Activated CD8-positive, alpha-beta memory T cell treated with anti-CD3 and anti-CD28 coated beads for 4 hours (primary cell): ENCODE data around the gene SLC25A39.
A peak's percentile ranks its signal among the peaks of the same experiment; 100 is the strongest.

Experiments
- DNase-seq, 2 donors: peaks; one replicate each; pipeline ENCODE4 v3.0.0-alpha.2; 2020; ENCODE audit warnings: low read depth in 2 of 2

SLC25A39 gene

DNA sequence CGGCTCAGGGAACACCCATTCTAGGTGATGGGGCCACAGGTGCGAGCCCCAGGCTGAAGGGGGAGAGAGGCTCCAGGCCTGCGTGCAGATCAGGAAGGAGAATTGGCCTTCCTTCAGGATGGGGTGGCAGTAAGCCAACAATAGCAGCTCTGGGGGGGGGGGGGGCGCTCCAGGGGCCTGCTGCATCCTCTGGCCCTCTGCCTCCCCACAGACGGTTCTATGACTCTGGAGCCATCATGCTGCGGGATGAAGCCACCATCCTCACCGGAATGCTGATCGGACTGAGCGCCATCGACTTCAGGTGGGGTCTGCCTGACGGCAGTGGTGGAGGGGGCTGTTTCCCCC lies 10.1 kb downstream of the SLC25A39 start:
- no peak for DNase-seq

- DNase-seq, result no peak
Observed at GRCh38 chr17:44314031-44314430, 10.6 kb downstream of the SLC25A39 start.

GRCh38 chr17:44312396-44313104 lies 12.1 kb downstream of the SLC25A39 start:
- DNase-seq, result no peak

DNA sequence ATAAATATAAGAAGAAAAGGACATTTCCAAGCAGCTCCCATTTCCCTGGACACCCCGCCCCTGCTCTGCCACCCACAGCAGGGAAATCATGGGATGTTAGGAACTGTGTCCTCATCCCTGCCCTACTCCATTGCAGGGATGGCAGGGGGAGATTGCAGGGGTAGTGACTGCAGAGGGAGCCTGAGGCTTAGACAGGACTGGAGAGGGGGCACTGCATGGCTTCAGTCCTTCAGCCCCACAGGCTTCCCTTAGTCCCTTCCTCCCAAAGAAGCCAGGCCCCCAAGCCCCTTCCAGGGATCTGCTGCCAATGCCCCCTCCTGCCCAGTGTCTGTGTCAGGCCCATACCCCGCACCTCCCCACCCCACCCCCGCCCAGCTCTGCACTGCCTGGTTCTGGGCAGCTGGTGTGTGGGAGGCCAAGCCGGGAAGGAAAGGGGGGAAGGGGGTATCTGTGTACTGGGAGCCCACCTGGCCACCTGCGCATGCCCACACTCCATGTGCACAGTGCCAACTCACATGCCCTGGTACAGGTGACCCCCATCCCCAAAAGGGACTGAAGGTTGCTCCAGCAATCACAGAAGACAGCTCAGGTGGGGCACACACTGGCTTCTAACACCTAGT lies 13.0 kb downstream of the SLC25A39 start:
- no peak for DNase-seq

DNA sequence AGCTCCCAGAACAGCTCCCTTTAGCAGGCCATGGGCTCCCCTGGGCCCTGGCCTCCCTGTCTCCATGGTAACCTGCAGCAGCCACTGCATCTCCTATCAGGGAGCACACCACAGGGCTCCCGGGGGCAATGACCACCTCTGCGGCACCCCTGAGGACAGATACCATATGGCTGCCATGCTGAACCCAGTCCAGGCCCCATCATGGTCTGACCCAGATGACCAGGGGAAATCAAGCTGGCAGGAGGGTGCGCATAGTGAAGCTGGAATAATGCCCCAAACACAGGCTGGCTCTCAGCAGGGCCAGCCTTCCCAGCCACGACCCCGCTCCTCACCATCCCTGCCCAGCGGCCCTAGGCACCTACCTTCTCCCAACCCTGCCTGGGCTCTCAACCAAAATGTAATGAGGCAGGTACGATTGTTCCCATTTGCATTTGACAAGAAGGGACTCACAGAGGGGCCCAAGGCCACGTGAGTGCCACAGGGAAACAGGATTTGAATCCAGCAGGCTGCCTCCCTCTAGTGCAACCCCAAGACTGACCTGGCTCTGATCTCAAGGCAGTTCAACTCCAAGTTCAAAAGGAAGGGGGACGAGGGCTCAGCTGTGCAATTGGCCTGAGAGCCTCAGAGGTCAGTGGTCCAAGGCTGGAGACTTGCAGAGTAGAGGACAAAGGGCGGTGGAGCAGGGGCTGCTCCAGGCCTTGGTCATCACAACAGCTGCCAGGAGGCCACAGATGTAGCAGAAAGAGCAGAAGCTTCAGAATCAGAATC lies 13.8 kb downstream of the SLC25A39 start:
- DNase-seq, result no peak

- DNase-seq, result no peak
Observed at GRCh38 chr17:44310188-44310587, 14.4 kb downstream of the SLC25A39 start.

- no peak for DNase-seq
Observed at GRCh38 chr17:44309472-44309871, 15.2 kb downstream of the SLC25A39 start.

GRCh38 chr17:44308865-44309264 lies 15.8 kb downstream of the SLC25A39 start:
- no peak for DNase-seq

DNA sequence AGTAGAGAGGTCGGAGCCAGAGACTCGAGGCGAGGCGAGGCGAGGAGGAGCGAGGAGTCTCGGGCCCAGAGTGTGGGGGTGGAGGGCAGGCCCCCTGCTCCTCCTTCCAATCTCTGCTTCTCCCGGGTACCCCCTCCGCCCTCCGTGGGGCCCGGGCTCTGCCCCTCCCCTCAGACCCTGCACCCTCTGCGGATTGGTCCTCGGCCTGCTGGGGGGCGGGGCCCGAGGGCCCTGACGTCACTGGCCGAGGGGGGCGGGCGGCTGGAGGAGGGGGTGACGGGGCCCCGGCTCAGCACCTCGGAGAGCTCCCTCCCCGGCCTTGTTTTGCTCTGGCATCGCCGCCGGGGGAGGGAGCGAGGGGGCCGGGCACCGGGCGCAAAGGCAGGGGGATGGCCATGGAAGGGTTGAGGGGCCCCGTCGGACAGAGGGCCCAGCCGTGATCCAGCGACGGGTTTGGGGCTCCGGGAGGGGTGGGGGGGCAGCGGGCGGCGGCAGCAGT lies 16.3 kb downstream of the SLC25A39 start, which contains the start of gene RUNDC3A:
Gene RUNDC3A (plus strand): TSS at position 282 of the 499 bp plus-strand sequence. CDS start 232 bp downstream, outside the sequence.
- DNase-seq, result peak; percentile 70 to 71

DNA sequence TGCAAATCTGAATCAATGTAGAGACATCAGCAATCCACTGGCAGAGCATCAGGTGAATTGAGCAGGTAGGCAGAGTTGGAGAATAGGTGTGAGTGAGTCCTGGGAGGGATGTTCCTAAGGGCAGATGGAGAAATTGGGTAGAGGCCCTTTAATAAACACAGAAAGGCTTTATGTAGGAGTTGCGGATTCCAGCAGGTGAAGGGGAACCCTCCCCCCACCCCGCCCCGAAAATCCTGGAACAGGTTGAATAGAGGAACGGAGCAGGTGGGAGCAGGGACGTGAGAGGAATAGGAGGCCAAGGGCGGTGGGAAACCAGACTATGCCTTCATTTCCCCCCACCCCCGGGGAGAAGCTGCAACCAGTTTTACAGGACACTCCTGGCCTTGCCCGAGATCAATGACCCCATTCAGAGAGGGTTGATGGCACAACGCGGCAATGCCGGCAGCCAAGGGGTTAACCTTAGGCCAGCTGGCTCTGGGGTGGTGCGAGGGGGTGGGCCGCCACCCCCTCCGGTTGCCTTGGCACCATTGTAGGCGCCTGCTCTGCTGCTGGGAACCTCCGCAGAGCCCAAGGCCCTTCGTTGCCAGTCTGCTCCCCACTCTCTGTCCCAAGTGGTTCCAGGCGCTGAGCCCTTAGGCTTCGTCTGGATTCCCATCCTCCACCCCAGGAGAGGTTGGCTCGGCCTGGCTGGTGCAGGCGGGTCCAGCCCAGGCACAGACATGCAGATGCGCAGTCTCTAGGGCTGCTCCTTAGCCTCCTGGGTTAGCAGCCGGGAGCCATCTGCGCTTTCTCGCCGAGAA lies 17.0 kb downstream of the SLC25A39 start:
- DNase-seq, result no peak

DNA sequence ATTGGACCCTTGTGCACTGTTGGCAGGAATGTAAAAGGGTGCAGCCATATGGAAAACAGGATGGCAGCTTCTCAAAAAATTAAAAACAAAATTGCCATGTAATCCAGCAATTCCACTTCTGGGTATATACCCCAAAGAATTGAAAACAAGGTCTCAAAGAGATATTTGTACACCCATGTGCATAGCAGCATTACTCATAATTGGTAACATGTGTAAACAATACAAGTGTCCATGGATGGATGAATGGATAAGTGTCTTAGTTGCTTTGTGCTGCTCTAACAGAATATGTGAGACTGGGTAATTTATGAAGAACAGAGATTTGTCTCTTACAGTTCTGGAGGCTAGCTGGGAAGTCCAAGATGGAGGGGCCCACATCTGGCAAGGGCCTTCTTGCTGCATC lies 20.0 kb downstream of the SLC25A39 start:
- no peak for DNase-seq

- DNase-seq, result no peak
Observed at GRCh38 chr17:44297975-44298374, 26.6 kb downstream of the SLC25A39 start.

DNA sequence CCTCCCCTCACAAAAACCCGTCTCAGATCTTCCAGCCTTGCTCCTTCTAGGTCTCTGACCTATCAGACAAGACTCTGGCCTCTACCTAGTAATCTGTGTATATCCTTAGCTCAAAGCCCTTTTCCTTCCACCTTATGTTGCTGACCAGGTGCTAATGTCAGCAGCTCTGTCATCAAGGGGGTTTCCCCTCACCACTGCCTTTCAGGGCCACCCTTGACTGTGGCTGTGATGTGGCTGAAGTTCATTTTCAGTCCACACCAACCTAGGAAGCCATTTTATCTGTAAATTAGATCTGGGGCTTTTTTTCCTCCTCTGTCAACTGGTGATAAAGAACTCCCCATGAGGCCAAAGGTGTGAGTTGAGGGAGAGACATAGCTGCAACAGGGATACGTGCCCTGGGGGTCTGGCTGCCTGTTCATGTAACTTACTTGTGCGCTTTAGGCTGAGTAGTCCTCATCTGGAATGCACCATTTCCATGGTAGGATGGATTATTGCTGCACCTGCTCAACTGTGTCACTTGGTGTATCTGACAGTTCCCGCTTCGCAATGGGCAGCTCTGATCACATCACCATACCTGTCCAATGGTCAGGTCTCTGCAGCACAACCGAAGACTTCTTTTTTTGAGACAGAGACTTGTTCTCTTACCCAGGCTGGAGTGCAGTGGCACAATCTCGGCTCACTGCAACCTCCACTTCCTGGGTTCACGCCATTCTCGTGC lies 31.0 kb downstream of the SLC25A39 start:
- DNase-seq, result no peak

GRCh38 chr17:44287651-44288050 lies 37.0 kb downstream of the SLC25A39 start:
- no peak for DNase-seq

- DNase-seq, result no peak
Observed at GRCh38 chr17:44284024-44284400, 40.6 kb downstream of the SLC25A39 start.

GRCh38 chr17:44283344-44284023 lies 41.1 kb downstream of the SLC25A39 start:
- DNase-seq, result no peak

GRCh38 chr17:44282264-44282663 lies 42.4 kb downstream of the SLC25A39 start:
- DNase-seq, result no peak

DNA sequence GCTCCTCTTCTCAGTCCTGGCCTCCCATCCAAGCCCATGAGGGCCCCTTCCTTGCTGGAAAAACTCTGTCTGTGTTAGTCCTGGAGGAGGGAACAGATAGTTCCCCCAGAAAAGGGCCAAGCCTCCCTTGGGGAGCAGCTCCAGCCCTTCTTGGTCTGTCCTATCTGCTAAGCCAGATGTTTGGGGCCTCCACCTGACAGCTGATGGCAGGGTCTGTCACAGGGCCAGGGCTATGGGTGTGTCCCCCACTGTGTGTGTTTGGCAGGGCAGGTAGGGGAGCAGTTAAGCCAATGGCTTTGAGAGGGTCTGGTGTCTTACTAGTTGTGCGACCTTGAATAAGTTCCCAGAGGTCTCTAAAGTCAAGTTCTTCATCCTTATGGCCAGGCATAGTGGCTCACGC lies 43.1 kb downstream of the SLC25A39 start:
- DNase-seq, result no peak

- DNase-seq, result no peak
Observed at GRCh38 chr17:44280392-44280937, 44.2 kb downstream of the SLC25A39 start.

DNA sequence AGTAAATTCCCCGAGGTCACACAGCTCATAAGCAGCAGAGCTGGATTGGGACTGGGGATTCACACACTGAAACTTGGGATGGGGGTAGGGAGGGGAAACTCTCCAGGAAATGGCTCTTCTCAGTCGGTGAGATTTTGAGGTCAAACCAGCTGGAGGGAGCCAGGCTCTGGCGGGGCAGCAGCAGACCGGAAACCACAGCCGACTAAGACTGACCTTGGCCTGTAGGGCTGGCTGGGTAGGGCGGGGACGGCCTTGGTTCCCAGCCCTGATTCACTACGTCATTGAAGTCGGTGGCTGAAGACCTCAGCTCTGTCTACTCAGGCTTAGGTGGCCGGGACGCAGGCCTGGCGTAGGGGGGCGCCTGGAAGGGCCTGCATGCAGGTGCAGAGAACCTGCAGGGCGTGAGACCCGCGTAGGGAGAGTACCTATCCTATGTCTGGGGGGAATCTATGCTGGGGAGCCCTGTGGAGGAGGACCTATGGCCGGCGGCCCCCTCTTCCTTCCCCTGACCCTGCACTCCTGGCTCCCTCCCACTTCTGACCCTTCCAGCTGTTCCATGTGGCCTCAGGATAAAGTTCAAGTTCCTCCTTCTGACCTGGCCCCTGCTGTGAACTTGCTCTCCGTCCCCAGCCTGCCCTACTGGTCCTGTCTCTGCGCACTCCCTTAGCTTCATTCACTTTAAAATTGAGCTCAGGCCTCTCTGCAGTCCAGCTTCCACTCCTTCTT lies 44.8 kb downstream of the SLC25A39 start:
- peak; percentile 5 to 11 for DNase-seq
